ENCODE data around the gene SLC35F3.

Gene SLC35F3

GRCh38 chr1:234222561-234223280 is 318.2 kb downstream of the SLC35F3 start:
- Histone ChIP-seq H3F3A (ENCODE audit: insufficient read depth) (no peaks in the 10 kb centered on the region), H3K9me3 (ENCODE audit: insufficient read depth, low read length) (no peaks in the 10 kb centered on the region), H3K27ac (ENCODE audit: low read depth, low read length) (no peak overlapping the region), H3K79me2 (ENCODE audit: insufficient read depth, low read length) (no peaks in the 10 kb centered on the region), H2AFZ (ENCODE audit: low read depth, low read length, severe bottlenecking) (no peak overlapping the region), H3K9ac (ENCODE audit: low read length) (no peak overlapping the region), H3K9me2 (replicated peaks; ENCODE audit: insufficient read depth, low read length) (no peaks in the 10 kb centered on the region), H3K27me3 (ENCODE audit: low read length) (no peaks in the 10 kb centered on the region), H4K20me1 (ENCODE audit: low read depth, low read length) (no peaks in the 10 kb centered on the region), H3K4me3 (ENCODE audit: insufficient read depth, low read length, poor library complexity, severe bottlenecking) (no peak overlapping the region), H3K36me3 (ENCODE audit: low read length) (no peaks in the 10 kb centered on the region), H3K4me2 (ENCODE audit: low read depth, low read length, poor library complexity, severe bottlenecking) (no peak overlapping the region)
- no peak for TF ChIP-seq EZH2phosphoT487 (conservative IDR thresholded peaks at IDR 0.05; ENCODE audit: low read length)
- no peak for TF ChIP-seq CTCF (IDR thresholded peaks at IDR 0.05; ENCODE audit: insufficient read depth, low read length, poor library complexity, severe bottlenecking)

- Histone ChIP-seq H4K20me1 (ENCODE audit: low read depth, low read length) (no peaks in the 10 kb centered on the region), H3K9ac (ENCODE audit: low read length) (no peak overlapping the region), H3K4me2 (ENCODE audit: low read depth, low read length, poor library complexity, severe bottlenecking) (no peak overlapping the region), H2AFZ (ENCODE audit: low read depth, low read length, severe bottlenecking) (no peak overlapping the region), H3K27me3 (ENCODE audit: low read length) (no peaks in the 10 kb centered on the region), H3F3A (ENCODE audit: insufficient read depth) (no peaks in the 10 kb centered on the region), H3K79me2 (ENCODE audit: insufficient read depth, low read length) (no peaks in the 10 kb centered on the region), H3K36me3 (ENCODE audit: low read length) (no peaks in the 10 kb centered on the region), H3K9me3 (ENCODE audit: insufficient read depth, low read length) (no peaks in the 10 kb centered on the region), H3K9me2 (replicated peaks; ENCODE audit: insufficient read depth, low read length) (no peaks in the 10 kb centered on the region), H3K4me3 (ENCODE audit: insufficient read depth, low read length, poor library complexity, severe bottlenecking) (no peak overlapping the region), H3K27ac (ENCODE audit: low read depth, low read length) (no peak overlapping the region)
- TF ChIP-seq CTCF (IDR thresholded peaks at IDR 0.05; ENCODE audit: insufficient read depth, low read length, poor library complexity, severe bottlenecking) (no peak), EZH2phosphoT487 (conservative IDR thresholded peaks at IDR 0.05; ENCODE audit: low read length) (no peak)
Measured at GRCh38 chr1:234226113-234226818, 321.8 kb downstream of the SLC35F3 start.

- Histone ChIP-seq H3K4me2 (ENCODE audit: low read depth, low read length, poor library complexity, severe bottlenecking) (no peak overlapping the region), H3K27me3 (ENCODE audit: low read length) (no peaks in the 10 kb centered on the region), H3K9me2 (replicated peaks; ENCODE audit: insufficient read depth, low read length) (no peaks in the 10 kb centered on the region), H2AFZ (ENCODE audit: low read depth, low read length, severe bottlenecking) (no peak overlapping the region), H3K79me2 (ENCODE audit: insufficient read depth, low read length) (no peaks in the 10 kb centered on the region), H3F3A (ENCODE audit: insufficient read depth) (no peaks in the 10 kb centered on the region), H3K9ac (ENCODE audit: low read length) (no peak overlapping the region), H3K36me3 (ENCODE audit: low read length) (no peaks in the 10 kb centered on the region), H3K27ac (ENCODE audit: low read depth, low read length) (no peak overlapping the region), H3K4me3 (ENCODE audit: insufficient read depth, low read length, poor library complexity, severe bottlenecking) (no peak overlapping the region), H4K20me1 (ENCODE audit: low read depth, low read length) (no peaks in the 10 kb centered on the region), H3K9me3 (ENCODE audit: insufficient read depth, low read length) (no peaks in the 10 kb centered on the region)
- no peak for TF ChIP-seq CTCF (IDR thresholded peaks at IDR 0.05; ENCODE audit: insufficient read depth, low read length, poor library complexity, severe bottlenecking)
- TF ChIP-seq EZH2phosphoT487 (conservative IDR thresholded peaks at IDR 0.05; ENCODE audit: low read length) = no peak
Measured at GRCh38 chr1:234226819-234227165, 322.3 kb downstream of the SLC35F3 start.
